Smooth muscle cell (in vitro differentiated cells): Measurements from ENCODE around the gene BOLA2B. TPM values are rescaled to one million over a fixed set of nuclear protein-coding genes. Genes with fewer than 3 reads are reported as not detected.

Source experiments
- DNase-seq: peaks from one replicate; lab custom pipeline; 2025; ENCODE audit not compliant: unreplicated experiment; lab: John Stamatoyannopoulos, UW
- H2AFZ ChIP-seq: fragments of 200-600 bp; sonication (generic); 2 replicates; pipeline ENCODE4 v1.6.0; 2016; ENCODE audit warnings: antibody characterized with exemption, low read depth, mild to moderate bottlenecking
- H3F3A ChIP-seq: fragments of 200-600 bp; sonication (generic); 2 replicates; pipeline ENCODE4 v1.6.0; 2017; ENCODE audit warnings: antibody characterized with exemption, low read depth
- H3K27ac ChIP-seq: fragments of 200-600 bp; sonication (generic); 2 replicates; pipeline ENCODE4 v1.5.1; 2016; ENCODE audit warnings: low read depth, mild to moderate bottlenecking
- H3K27me3 ChIP-seq: fragments of 200-600 bp; sonication (generic); 2 replicates; pipeline ENCODE4 v1.6.1; 2016; ENCODE audit warnings: low read depth, mild to moderate bottlenecking
- H3K36me3 ChIP-seq: fragments of 200-600 bp; sonication (generic); 2 replicates; pipeline ENCODE4 v1.5.1; 2016; ENCODE audit warnings: low read depth
- H3K4me1 ChIP-seq: fragments of 200-600 bp; sonication (generic); 2 replicates; pipeline ENCODE4 v1.5.1; 2016; ENCODE audit warnings: low read depth
- H3K4me2 ChIP-seq: fragments of 200-600 bp; sonication (generic); 2 replicates; pipeline ENCODE4 v1.6.0; 2016; ENCODE audit warnings: mild to moderate bottlenecking
- H3K4me3 ChIP-seq: fragments of 200-600 bp; sonication (generic); 2 replicates; pipeline ENCODE4 v1.5.1; 2016; ENCODE audit warnings: mild to moderate bottlenecking
- H3K79me2 ChIP-seq: fragments of 200-600 bp; sonication (generic); 2 replicates; pipeline ENCODE4 v1.6.0; 2016; ENCODE audit warnings: low read depth, mild to moderate bottlenecking
- H3K9ac ChIP-seq: fragments of 200-600 bp; sonication (generic); 2 replicates; pipeline ENCODE4 v1.6.0; 2016; ENCODE audit warnings: low read depth
- H3K9me3 ChIP-seq: fragments of 200-600 bp; sonication (generic); replicated peaks from 2 replicates; pipeline ENCODE4 v1.5.1; 2016; ENCODE audit warnings: low read depth
- H4K20me1 ChIP-seq: fragments of 200-600 bp; sonication (generic); 2 replicates; pipeline ENCODE4 v1.6.0; 2016; ENCODE audit warnings: low read depth
- WGBS: methylation state at CpG from one replicate; pipeline ENCODE4 v1.1.7; 2016; ENCODE audit warnings: low lambda C conversion rate; 5-methylcytosine and 5-hydroxymethylcytosine counted together
- polyA plus RNA-seq: library from polyadenylated mRNA; unstranded; fragments of >200 nt; fragmentation: Nextera tagmentation; extraction: Ambion mirVana; gene quantifications from 2 replicates; pipeline ENCODE4 v1.2.1, GENCODE V29; 2016
- total RNA-seq: library from RNA; depleted of rRNA; stranded (reverse); fragments of >200 nt; gene quantifications from 2 replicates; pipeline ENCODE4 v1.2.3, GENCODE V29; 2014
- TF ChIP-seq, protein P1 (sequence below): fragments of 200-600 bp; sonication (generic); IDR thresholded peaks from 2 replicates; pipeline ENCODE4 v1.5.1; 2017; ENCODE audit warnings: borderline replicate concordance, mild to moderate bottlenecking, antibody characterized with exemption; ENCODE audit not compliant: insufficient read depth, poor library complexity, severe bottlenecking

Gene BOLA2B
- total and polyA plus RNA-seq, 2 experiments from 2014 or later: 148 to 338 TPM

DNA sequence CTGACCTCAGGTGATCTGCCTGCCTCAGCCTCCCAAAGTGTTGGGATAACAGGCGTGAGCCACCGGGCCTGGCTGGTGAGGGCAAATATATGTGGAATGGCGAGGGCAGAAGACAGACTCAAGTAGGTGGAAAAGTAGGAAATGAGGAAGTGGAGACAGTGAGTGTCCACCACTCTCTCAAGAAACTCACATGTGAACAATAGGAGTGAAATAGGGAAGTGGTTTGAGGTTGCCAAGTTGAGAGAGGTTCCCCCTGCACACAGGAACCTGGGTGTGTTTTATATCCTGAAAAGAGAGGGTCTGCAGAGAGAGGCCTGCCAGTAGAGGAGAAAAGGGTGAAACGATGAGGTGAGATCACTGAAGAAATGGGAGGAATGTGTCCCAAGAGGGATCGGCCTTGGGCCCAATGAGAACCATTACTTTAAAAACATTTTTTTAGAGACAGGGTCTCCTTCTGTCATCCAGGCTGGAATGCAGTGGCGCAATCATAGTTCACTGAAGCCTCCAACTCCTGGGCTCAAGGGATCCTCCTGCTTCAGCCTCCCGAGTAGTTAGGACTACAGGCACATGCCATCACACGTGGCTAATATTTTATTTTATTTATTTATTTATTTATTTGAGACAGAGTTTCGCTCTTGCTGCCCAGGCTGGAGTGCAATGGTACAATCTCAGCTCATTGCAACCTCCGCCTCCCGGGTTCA, 27.1 kb downstream of the BOLA2B start:
- Histone ChIP-seq H3K27ac (no peak overlapping the region), H3K79me2 (no peaks in the 10 kb centered on the region), H3K9ac (no peak overlapping the region), H3K4me1 (no peaks in the 10 kb centered on the region), H2AFZ (no peak overlapping the region), H4K20me1 (no peaks in the 10 kb centered on the region), H3K4me3 (no peak overlapping the region), H3K27me3 (no peaks in the 10 kb centered on the region), H3F3A (no peaks in the 10 kb centered on the region), H3K36me3 (no peaks in the 10 kb centered on the region), H3K4me2 (no peak overlapping the region), H3K9me3 (no peaks in the 10 kb centered on the region)
- DNase-seq: no peak
- TF ChIP-seq, protein P1, sequence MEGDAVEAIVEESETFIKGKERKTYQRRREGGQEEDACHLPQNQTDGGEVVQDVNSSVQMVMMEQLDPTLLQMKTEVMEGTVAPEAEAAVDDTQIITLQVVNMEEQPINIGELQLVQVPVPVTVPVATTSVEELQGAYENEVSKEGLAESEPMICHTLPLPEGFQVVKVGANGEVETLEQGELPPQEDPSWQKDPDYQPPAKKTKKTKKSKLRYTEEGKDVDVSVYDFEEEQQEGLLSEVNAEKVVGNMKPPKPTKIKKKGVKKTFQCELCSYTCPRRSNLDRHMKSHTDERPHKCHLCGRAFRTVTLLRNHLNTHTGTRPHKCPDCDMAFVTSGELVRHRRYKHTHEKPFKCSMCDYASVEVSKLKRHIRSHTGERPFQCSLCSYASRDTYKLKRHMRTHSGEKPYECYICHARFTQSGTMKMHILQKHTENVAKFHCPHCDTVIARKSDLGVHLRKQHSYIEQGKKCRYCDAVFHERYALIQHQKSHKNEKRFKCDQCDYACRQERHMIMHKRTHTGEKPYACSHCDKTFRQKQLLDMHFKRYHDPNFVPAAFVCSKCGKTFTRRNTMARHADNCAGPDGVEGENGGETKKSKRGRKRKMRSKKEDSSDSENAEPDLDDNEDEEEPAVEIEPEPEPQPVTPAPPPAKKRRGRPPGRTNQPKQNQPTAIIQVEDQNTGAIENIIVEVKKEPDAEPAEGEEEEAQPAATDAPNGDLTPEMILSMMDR: no peak
- 92% methylated on average over 11 of the region's 11 CpGs for WGBS

DNA sequence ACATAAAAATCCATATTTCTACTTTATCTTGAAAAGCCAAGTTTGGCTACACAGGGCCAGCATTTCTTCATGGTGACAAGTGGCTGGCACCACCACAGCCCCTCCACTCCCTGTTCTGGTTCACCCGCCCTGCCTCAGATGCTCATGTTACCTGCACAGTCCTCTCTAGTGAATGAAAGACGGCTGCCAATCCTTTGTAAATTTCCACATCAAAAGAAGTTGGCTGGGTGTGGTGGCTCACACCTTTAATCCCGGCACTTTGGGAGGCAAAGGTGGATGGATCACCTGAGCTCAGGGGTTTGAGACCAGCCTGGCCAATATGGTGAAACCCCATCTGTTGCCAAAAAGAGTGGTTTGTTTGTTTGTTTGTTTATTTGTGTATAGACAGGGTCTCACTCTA, 29.9 kb downstream of the BOLA2B start:
- H3K27ac ChIP-seq: no peak overlapping the region
- no peak overlapping the region for H3K9ac ChIP-seq
- H4K20me1 ChIP-seq: no peaks in the 10 kb centered on the region
- H3F3A ChIP-seq: no peaks in the 10 kb centered on the region
- H3K4me3 ChIP-seq: no peak overlapping the region
- no peaks in the 10 kb centered on the region for H3K27me3 ChIP-seq
- no peaks in the 10 kb centered on the region for H3K79me2 ChIP-seq
- H3K4me1 ChIP-seq: no peaks in the 10 kb centered on the region
- H3K36me3 ChIP-seq: no peaks in the 10 kb centered on the region
- 78% methylated on average over 3 of the region's 3 CpGs for WGBS
- no peak overlapping the region for H3K4me2 ChIP-seq
- H2AFZ ChIP-seq: no peak overlapping the region
- TF ChIP-seq, protein P1: no peak
- no peak for DNase-seq
- H3K9me3 ChIP-seq: no peaks in the 10 kb centered on the region

DNA sequence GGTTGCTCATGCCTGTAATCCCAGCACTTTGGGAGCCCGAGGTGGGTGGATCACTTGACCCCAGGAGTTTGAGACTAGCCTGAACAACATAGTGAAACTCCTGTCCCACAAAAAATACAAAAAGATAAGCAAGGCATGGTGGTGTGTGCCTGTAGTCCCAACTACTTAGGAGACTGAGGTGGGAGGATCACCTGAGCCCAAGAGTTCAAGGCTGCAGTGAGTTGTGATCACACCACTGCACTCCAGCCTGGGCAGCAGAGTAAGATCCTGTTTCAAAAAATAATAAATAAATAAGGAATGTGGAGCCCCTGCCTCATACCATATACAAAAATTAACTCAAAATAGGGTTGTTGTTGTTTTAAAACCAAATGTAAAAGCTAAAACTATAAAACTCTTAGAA, 36.3 kb downstream of the BOLA2B start:
- Histone ChIP-seq H3K79me2 (no peaks in the 10 kb centered on the region), H3K27ac (no peak overlapping the region), H4K20me1 (no peaks in the 10 kb centered on the region), H3K9ac (no peak overlapping the region), H3K36me3 (no peaks in the 10 kb centered on the region), H3K27me3 (no peaks in the 10 kb centered on the region), H3K4me2 (no peak overlapping the region), H3K4me1 (no peaks in the 10 kb centered on the region), H2AFZ (no peak overlapping the region), H3F3A (no peaks in the 10 kb centered on the region), H3K4me3 (no peak overlapping the region), H3K9me3 (no peaks in the 10 kb centered on the region)
- WGBS: 79% methylated on average over 1 of the region's 1 CpG
- DNase-seq: no peak
- TF ChIP-seq, protein P1: no peak

DNA sequence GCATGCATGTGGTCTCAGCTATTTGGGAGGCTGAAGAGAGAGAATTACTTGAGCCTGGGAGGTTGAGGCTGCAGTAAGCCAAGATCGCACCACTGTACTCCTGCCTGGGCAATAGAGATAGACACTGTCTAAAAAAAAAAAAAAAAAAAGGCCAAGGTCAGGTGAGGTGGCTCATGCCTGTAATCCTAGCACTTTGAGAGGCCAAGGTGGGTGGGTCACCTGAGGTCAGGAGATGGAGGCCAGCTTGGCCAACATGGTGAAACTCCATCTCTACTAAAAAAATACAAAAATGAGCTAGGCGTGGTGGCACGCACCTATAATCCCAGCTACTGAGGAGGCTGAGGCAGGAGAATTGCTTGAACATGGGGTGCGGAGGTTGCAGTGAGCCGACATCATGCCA, 38.3 kb downstream of the BOLA2B start:
- H3K79me2 ChIP-seq: no peaks in the 10 kb centered on the region
- no peaks in the 10 kb centered on the region for H3F3A ChIP-seq
- TF ChIP-seq, protein P1: no peak
- no peaks in the 10 kb centered on the region for H3K4me1 ChIP-seq
- H3K4me3 ChIP-seq: no peak overlapping the region
- no peak overlapping the region for H3K4me2 ChIP-seq
- H3K27ac ChIP-seq: no peak overlapping the region
- H4K20me1 ChIP-seq: no peaks in the 10 kb centered on the region
- H3K9me3 ChIP-seq: peaks cover 1% of the 10 kb centered on the region
- H3K36me3 ChIP-seq: no peaks in the 10 kb centered on the region
- no peak for DNase-seq
- no peak overlapping the region for H3K9ac ChIP-seq
- H2AFZ ChIP-seq: no peak overlapping the region
- H3K27me3 ChIP-seq: no peaks in the 10 kb centered on the region
- WGBS: 93% methylated on average over 5 of the region's 5 CpGs
